HTR-8/SVneo (cell line): ENCODE data around the gene TMOD1.
"Not testable (repeated sequence)": the region's sequence is repeated elsewhere in the genome, so short reads cannot be mapped to it uniquely, and the experiment has no call there.

Experiments used
- DNase-seq: peaks from one replicate; pipeline ENCODE4 v3.0.0; 2011; ENCODE audit warnings: low spot score, mixed read lengths; ENCODE audit not compliant: insufficient read length
- FAIRE-seq: peaks from 2 replicates; lab custom pipeline; 2011; peaks lifted over from hg19 to GRCh38; lab: Jason Lieb, UNC

TMOD1 gene

DNA sequence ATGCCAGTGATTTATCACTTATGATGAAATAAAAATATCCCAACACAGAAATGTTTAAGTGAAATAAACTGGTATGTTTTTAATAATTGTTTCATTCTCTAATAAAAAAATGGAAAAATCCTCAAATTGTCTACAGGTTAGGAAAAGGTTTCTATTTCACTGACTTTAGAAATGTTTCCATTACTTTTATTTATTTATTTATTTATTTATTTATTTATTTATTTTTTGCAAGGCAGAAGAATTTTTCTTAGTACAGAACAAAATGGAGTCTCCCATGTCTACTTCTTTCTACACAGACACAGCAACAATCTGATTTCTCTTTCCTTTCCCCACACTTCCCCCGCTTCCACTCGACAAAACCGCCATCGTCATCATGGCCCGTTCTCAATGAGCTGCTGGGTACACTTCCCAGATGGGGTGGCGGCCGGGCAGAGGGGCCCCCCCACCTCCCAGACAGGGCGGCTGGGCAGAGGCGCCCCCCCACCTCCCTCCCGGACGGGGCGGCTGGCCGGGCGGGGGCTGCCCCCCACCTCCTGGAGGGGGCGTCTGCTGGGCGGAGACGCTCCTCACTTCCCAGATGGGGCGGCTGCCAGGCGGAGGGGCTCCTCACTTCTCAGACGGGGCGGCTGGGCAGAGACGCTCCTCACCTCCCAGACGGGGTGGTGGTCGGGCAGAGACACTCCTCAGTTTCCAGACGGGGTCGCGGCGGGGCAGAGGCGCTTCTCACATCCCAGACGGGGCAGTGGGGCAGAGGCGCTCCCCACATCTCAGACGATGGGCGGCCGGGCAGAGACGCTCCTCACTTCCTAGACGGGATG lies 3.7 kb upstream of the TMOD1 start:
- FAIRE-seq, DNase-seq: not testable (repeated sequence)

DNA sequence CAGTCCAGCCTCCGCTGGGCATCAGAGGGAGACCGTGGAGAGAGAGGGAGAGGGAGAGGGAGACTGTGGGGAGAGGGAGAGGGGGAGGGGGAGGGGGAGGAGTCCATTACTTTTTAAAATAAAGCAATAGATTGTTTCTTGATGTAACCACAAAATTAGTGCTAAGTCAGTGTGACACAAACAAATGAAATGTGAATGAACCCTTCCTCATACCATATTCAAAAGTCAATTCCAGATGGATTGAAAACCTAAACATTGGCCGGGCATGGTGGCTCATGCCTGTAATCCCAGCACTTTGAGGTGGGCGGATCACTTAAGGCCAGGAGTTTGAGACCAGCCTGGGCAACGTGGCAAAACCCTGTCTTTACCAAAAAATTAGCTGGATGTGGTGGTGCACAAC lies 2.6 kb upstream of the TMOD1 start:
- FAIRE-seq, DNase-seq: not testable (repeated sequence)

DNA sequence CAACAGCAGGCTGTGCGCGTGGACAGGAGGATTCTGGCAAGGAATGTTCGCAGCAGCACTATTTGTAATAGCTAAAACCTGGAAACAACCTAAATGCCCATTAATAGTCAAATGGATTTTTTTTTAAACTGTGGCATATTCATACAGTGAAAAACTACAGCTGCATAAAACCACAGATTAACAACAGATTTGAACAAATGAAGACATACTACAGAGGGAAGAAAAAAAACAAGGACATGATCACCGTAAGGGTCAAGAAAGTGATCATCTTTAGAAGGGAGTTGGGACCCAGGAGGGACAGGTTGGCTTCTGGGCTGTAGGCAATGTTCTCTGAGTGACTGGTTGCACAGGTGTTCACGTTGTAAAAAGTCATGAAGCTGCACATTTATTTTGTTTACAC lies 1.2 kb upstream of the TMOD1 start:
- no peak for DNase-seq
- FAIRE-seq, result no peak

DNA sequence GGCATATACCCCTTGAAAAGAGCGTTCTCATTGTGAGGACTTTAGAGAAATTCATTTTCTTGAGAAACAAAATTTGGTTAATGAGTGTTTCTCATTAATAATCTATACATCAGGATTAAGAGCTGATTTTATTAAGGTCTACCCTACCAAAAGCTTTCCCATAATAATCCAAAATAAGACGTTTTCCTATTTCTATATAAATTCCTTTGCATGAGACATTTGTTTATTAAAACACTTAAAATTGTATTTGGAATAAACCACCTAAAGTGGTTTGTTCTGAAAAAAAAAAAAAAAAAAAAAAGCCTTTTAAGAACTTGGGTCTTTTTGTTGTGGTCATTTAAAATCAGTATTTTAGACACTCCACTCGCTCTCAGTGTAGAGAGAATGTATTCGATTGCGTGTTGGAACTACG lies 695 bp upstream of the TMOD1 start:
- no peak for FAIRE-seq

DNA sequence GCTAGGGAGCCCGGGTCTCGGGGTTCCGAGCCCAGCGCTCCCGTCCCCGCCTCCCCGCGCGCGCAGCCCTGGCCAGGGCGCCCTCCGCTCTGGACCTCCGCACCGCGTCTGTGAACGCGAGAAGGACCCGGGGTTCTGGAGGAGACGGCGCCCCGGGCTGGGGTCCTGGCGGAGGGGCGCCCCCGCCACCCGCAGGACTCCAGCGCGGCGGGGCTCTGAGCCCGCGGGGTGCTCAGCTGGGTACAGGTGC lies 431 bp downstream of the TMOD1 start:
- FAIRE-seq, result no peak
- DNase-seq, result no peak

More for the DNA sequence above, 695 bp upstream of the TMOD1 start:
- no peak for DNase-seq

DNA sequence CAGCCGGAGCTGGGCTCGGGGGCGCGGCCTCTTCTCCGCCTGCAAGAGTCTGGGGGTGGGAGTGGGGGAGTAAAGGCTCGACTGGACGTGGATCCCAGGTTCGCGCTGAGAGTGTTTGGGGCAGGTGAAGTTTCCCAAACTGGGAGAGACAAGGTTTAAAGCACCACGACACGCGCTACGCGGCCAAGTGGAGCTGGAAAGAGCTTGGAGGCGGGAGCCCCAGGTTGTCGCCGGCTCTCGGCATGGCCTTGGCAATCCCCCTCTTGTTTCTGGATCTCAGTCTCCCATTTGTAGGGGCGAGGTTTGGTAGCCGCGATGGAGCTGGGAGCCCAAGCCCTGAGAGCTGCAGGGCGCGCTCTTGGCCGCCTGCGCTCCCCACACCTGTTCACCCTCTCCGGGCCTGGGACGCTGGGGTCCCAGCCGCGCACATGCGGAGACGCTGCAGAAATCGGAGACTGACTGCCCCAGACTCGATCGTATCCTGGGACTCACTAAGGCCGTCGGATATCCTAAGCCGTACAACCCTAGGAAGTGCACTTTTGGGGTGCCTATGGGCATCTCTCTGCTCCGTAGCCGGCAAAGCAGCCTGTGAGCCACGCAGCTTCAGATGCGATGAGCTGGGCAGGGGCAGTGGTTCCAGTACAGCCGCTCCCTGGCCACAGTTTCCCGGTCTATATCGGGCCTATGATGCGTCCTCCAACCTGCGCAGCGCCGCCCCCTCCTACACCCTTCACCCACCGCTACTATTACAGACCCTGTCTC lies 937 bp downstream of the TMOD1 start:
- no peak for FAIRE-seq

DNA sequence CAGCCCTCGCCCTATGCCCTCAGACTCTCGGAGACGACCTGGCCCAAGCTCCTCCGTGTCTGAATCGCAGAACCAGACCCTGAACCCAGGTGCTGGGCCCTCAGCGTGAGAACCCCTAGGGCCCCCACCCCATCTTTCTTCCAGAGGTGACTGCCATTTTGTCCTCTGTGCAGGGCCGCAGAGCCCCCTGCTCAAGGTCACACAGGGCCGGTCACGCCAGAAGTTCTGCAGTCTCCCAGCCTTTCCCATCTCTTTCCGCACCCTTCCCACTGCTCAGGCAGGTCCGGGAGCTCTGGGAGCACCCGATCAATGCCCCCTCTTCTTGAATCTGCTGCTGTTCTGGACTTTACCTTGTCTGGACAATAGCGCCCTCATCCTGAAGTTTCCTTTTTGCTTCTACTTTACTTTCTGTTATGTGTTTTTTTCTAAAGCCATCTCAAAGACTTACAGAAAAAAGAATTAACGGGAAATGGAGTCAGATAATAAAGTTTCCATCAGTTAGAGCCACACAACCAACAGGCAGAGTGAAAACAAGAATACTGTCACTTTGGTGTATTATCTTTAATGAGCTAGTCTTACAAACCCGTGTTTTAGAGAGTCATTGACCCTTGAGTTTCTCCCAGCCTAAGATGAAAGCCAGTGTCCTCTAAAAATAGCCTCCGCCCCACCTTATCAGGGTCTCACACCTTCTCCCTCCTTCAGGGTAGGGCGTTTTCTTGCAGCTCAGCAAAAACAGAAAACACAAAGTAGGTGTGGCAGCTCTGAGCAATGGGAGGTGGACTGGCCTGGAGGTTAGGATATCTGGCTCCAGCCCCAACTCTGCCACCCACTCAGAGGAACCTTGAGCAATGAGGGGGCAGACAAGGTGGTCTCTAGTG lies 1.8 kb downstream of the TMOD1 start:
- DNase-seq (no peak), FAIRE-seq (no peak)

More for the DNA sequence above, 937 bp downstream of the TMOD1 start:
- DNase-seq, result no peak

DNA sequence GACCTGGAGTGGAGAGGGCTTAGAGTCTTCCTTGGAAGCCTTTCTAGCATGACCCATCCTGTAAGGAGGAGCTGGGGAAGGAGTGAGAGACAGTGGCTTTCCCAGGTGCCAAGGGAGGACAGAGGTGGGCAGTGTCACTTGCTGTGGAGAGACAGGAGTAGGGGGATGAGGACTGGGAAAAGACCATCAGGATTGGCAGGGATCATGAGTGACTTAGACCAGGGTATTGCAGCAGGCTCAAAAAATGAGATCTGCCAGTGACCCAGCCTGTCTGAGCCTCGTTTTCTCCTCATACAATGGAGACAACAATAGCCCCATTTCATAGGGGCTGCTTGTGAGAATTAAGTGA lies 2.4 kb downstream of the TMOD1 start:
- DNase-seq (no peak), FAIRE-seq (no peak)

DNA sequence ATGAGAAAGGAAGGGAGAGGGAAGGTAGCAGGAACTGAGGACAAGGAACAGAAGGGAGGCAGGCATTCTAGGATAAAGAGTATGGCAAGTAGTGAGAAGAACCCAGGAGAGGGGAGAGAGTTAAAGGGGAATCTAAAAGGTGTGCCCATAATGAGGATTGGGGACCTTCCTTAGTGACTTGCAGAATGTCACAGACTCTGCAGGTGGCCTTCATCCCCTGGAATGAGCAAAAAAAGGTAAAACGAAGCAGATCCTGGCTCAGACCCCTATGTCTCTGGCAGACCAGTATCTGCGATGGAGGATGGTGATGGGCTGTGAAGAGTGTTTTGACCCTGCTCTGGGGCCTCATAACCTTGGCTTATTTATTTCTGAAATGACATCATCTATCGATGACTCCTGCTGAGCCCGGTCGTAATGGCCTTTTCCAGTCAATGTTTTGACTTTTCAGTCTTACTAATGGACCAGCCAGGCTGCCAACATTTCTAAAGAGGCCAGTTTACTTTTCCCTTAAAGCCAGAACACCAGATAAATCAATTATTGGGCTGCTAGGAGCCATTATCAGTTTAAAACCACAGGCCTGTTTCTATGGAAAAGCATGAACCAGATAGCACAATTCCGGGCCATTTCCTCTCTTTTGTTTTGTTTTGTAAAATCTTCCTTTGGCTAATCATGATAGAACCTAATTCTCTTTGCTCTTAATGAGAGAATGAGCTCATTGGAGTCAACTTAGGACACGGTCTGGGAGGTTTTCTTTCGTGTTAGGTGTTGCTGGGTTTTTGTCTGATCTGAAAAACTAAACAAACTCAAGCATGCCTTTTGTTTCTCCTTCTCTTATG lies 3.1 kb downstream of the TMOD1 start:
- no peak for FAIRE-seq
- no peak for DNase-seq

DNA sequence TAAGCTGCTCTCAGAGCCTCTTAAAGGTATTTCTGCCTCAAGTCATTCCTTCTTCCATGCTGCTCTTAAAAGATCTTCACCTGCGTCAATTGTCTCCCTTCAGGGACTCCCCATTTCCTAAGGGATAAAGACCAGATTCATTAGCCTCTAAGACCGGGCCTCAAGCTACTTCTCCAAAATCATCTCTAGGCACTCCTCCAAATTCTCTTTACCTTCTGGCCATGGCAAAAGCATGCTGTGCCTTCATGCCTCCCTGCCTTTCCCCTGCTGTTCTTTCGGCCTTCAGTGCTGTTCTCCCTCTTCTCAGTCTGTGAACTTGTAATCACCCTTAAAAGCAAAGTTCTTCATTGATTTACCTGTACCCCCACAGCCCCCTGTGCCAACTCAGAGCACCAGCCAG lies 4.4 kb downstream of the TMOD1 start:
- DNase-seq, result no peak
- no peak for FAIRE-seq

DNA sequence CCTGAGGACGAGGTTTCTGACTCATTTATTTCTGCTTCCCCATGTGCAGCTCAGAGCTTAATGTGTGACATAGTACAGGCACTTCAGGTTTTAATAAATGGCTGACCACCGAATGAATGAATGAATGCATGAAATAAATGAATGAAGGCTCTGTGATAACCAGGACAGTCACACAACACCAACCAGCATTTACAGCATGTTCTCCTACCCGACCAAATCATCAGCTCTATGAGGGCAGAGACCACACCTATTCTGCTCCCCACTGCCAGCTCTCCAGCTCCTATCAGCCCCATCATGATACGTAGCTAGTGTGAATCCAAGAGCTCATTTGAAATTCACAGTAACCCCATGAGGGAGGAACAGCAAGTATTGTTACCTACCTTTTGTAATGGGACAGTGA lies 4.8 kb downstream of the TMOD1 start:
- DNase-seq, result no peak
- no peak for FAIRE-seq

DNA sequence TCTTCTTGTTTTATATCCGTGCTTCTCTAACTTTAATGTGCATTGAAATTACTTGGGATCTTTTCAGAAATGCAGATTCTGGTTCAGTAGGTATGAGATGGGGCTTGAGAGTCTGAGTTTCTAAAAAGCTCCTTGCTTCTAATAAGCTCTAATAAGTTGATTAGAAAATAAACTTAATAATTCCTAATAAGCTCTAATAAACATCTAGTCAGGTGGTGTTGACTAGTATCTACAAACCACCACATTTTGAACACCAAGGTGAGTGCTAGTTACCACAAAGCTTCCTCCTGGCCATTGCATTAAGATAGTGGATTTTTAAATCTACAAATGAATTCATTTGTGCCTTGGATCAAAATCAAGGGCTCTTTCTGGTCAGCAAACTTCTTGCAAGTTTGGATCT lies 5.3 kb downstream of the TMOD1 start:
- DNase-seq (no peak), FAIRE-seq (no peak)

DNA sequence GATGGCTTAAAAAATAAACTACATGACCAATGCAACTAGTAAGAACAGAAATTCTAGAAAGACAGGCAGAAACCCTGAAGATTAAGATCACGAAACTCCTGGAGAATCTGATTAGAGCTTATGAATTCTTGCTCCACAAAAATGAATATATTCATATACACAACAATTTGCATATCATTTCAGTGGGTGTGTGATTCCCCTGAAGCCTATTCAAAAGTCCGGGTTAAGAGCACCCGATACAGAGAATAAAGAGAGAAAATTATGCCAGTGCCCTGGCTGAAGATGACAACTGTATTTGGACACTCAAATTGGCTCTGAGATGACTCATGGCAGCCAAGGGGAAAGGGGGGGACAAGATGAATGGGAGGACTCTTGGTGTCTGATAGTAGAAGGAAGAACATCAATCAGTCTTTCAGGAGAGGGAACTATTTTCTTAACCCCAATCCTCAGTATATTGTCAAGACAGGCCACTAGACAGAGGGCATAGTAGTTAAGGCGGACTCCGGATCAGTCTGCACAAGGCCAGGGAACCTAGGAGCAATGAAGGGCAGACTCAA lies 6.0 kb downstream of the TMOD1 start:
- DNase-seq (no peak), FAIRE-seq (no peak)

DNA sequence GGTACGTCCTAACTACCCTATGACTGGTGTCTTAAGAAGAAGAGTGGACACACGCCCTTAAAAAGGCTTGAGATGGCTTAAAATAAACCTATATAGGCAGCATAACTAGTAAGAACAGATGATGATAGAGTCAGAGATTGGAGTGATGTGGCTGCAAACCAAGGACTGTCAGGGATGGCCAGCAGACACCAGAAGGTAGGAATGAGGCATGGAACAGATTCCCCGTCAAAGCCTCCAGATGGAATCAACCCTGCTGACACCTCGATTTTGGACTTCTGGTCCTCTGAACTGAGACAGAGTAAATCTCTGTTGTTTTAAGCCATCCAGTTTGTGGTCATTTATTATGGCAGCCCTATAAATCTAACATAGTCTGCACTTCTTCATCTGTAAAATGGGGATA lies 7.4 kb downstream of the TMOD1 start:
- FAIRE-seq (no peak), DNase-seq (no peak)

DNA sequence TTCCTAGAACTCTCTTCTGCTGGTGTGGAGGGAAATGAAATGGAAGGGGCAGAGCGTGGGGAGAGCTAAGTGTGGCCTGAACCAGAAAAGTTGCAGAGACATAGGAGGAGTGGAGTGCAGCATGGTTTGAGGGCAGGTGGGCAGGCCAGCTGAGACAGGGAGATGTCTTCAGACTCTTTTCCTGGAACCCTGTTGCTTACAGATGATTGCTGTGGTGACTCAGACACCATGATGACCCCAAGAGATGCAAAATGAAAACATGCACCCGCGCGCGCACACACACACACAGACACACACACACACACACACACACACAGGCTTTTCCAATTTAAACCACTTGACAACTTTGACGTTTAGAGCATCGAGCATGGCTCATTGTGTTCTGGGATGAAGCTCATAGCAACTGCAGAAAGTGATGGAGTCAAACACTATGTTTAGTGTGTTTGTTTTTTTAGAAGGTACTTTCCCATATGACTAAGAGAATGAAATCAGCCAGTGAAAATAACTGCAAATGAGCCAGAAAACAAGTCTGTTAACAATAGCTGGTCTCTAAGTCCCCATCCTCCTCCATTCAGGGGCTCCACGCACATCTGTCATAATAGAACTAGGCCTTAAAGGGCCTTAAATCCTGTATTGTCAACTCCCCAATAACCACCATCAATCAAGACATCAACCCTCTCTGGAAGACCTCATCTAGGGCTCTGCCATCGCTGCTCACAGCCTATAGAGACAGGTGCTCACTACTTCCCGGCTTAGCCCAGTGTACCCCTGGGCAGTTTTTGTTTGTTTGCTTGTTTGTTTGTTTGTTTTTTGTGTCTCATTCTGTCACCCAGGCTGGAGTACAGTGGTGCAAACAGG lies 9.6 kb downstream of the TMOD1 start:
- no peak for DNase-seq
- no peak for FAIRE-seq

DNA sequence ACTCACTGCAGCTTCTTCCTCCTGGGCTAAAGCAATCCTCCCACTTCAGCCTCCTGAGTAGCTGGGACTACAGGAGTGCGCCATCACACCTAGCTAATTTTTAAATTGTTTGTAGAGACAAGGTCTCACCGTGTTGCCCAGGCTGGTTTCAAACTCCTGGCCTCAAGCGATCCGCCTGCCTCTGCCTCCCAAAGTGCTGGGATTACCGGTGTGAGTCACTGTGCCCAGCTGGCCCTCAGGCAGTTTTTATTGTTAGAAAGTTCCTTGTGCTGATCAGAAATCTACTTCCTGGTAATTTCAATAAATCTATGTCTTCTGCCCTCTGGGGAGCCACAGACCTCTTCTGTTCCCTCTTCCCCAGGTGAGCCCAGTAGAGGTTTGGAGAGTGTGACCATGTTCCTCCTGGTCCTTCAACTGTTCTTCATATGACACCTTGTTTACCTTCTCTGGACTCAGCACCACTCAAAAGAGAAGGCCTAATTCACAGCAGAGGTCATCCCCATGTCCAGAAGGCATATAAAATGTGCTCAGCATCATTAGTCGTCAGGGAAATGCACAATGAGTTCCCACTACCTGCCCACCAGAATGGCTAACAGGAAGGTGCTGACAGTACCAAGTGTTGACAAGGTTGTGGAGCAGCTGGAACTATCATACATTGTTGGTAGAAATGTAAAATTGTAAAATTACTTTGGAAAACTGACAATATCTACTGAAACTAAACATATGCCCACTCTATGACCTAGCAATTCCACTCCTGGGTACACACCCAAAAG lies 10.4 kb downstream of the TMOD1 start:
- DNase-seq, result no peak
- no peak for FAIRE-seq

DNA sequence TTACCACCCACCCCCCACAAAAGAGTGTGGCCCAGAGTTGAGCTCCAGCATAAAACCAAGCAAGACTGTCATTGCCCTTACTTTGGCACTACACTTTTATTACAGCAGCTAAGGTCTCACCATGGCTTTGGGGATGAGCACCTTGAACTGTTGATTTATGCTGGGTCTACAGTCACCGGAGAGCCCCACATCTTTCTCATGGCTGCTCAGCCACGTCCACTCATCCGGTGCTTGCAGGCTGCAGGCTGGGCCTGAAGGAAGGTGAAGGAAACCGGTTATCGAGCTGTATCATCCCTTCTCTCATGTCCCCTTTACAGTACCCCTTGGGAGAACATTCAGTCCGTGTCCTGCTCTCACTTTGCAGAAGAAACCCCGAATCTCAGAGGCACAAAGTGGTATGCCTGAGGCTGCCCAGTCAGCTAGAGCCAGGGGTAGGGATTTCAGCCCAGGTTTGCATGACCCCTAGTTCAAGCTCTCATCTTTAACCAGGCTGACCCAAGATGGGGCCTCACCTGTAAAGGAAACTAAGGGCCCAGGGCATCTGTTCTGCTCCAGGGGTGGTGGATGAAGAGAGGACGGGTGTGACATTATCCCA lies 11.6 kb downstream of the TMOD1 start:
- no peak for DNase-seq
- no peak for FAIRE-seq

DNA sequence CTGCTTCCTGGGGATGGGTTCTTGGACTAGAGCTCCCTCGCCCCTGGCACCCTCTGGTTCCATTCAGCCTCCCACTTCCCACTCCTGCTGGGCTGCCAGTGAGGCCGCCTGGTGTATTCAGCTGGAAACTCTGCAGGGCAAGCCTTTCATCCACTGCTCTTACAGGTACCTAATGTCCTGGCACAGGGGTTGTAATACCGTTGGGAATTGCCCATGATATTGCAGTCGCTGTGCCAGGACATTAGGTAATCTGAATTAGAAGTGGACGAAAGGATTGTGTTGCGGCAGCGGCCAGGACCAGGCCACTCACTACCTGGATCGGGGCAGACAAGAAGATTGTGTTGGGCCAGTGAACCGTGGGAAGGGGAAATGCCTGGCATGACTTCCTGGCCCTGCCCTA lies 13.1 kb downstream of the TMOD1 start:
- FAIRE-seq, result no peak
- no peak for DNase-seq
